NCI-H510A (cell line): ENCODE results near the gene ADD3.

Experiments
- DNase-seq: peaks from one replicate; lab custom pipeline; 2025; lab: John Stamatoyannopoulos, UW

Gene ADD3

DNA sequence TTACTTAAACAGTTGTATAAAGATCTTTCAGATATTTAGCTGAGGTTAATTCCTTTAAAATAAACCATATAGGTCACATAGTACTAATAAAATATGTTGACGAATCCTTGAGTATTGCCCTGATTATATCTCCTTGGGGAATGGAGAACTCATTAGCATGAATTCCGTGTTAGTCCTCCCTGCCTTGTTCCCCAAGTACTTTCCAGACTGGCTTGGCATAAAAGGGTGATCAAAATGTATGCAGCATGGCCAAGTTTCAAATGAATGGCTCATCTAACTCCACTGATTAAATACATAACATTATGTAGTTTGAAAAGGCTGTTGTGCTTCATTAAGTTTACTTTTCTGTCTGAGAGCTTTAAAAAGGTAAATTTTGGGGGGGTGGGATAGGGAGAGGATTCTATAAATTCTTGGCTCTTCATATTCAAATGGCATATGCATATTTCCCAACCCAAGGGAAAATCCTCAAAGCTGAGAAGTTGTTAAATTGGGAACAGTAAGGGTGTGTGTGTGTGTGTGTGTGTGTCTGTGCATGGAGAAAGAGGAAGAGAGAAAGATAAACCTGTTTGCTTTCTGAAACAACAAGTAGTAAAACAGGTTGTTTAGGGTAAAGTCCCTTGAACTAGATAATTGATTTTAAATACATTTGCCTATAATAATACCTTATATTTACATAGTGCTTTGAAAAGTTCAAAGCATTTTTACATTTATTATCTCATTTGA lies 4.8 kb upstream of the ADD3 start:
- DNase-seq: no peak

GRCh38 chr10:110003524-110003885 lies 4.3 kb upstream of the ADD3 start:
- no peak for DNase-seq

- no peak for DNase-seq
Measured at GRCh38 chr10:110005719-110006118, 2.1 kb upstream of the ADD3 start.

DNA sequence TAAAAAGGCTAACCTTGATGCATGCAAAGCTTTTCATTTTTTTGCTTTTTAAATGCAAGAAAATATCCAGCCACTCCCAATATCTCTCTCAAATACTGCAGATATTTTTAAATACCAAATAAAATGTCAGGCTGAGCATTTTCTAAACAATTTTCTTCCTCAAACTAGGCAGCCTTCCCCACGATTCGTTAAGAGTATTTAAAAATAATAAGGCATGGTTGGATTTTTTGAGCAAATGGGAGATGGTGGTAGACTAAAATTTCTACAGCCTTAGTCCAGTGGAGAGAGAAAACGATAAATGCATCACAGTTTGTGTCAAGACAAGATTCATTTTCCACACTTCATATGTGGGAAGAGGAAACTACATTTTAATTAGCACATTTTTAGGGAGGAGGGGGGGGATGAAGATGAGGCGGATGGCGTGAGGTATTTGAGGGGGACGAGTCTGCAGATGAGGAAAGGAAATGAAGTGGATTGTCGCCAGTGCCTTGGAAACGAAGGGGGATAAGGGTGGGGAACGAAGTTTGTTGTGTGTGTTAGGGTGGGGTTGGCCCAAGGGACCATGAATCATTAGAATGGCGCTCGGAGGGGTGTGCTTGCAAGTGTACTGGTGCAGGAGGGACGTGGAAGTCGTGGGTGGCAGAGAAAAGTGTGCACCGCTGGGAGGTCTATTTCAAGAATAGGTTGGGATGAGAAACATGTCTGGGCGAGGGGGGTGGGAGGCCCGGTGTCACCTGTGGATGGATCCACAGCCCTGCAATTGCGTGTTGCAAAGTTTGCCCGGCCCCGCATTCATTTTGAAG lies 1.2 kb upstream of the ADD3 start:
- no peak for DNase-seq

- no peak for DNase-seq
Measured at GRCh38 chr10:110007161-110007700, 553 bp upstream of the ADD3 start.

- DNase-seq: no peak
Measured at GRCh38 chr10:110008518-110009339, 945 bp downstream of the ADD3 start.

- DNase-seq: no peak
Measured at GRCh38 chr10:110009736-110010475, 2.1 kb downstream of the ADD3 start.

GRCh38 chr10:110010486-110011378 lies 2.9 kb downstream of the ADD3 start:
- no peak for DNase-seq

DNA sequence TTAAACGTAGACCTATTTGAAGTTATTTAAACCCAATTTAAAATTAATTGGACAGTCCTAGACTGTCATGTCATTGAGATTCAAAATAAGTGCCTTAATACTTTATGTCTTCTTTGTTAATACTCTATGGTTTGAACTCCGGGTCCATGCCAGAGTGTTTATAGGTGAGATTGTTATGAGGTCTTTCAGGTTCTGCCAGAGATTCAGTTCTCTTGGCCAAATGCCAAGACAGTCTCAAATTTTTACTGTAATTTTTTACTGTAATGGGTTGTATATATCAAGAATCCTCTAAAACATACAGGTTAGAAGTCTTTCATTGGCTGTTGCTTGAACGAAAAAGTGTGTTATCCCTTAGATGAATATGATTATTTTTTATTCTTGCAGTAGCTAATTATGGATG lies 3.9 kb downstream of the ADD3 start:
- DNase-seq: no peak

DNA sequence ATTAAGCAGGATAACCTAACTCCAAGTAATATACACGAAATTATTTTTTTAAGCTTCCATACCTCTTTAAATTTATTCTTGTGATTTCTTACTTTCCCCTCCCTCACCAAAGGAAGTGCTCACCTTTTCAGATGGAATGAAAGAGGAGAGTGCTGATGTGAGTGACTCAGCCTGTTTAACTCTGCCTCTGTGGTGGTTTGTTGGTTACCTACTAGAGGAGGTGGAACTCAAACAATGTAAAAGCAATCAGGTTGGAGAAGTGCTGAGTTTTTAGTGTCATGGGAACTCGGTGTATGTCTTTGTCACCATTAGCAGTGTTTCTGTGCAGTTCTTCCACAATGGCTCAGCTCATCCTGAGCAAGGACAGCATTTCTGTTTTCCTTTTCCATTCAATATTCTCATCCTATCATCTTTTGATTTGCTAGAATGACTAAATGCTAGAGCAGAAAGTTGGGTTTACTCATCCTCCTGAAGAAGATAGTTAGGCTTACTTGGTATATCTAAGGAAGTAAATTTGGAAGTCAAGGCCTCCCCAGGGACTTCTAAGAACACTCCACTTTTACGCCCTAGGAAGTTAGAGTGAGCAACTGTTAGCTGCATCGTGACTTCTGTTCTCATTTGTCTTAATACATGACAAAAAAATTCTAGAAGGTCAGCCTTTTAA lies 6.0 kb downstream of the ADD3 start:
- DNase-seq: no peak

DNA sequence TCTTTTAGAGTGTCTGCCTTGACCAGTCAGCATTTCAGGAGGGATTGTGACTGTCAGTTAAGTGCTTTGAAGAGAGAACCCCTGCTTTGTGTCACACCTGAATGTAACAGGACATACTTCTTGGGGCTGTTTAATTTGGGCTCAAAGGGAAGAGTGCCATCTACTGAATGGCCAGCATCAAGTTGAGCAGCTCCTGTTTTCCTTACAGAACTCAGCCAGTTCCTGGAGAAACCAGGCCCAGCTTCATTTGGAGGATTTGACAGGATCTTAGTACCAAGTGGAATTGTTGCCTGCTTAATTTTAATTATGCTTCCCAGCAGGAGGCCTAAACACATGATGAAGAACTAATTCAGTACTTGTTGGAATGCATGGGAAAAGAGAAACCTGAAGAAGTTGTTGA lies 8.3 kb downstream of the ADD3 start:
- DNase-seq: no peak

- DNase-seq: no peak
Measured at GRCh38 chr10:110017052-110017451, 9.3 kb downstream of the ADD3 start.

- DNase-seq: no peak
Measured at GRCh38 chr10:110017907-110018306, 10.1 kb downstream of the ADD3 start.

DNA sequence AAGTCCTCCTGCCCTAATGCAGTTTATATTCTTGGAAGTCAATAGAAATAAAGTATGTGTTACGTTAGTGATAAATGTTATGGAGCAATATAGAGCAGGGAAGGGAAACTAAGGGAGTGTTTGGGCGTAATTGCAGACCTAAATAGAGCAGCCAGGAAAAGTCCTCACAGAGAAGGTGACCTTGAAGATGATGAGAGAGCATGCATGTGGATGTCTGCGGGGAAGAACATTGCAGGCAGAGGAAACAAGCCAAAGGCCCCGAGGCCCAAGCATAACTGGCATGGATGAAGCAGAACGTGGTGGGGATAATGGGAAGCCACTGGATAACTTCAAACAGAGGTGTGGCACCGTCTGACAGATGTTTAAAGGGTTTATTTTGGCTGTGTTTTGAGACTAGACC lies 12.5 kb downstream of the ADD3 start:
- no peak for DNase-seq

DNA sequence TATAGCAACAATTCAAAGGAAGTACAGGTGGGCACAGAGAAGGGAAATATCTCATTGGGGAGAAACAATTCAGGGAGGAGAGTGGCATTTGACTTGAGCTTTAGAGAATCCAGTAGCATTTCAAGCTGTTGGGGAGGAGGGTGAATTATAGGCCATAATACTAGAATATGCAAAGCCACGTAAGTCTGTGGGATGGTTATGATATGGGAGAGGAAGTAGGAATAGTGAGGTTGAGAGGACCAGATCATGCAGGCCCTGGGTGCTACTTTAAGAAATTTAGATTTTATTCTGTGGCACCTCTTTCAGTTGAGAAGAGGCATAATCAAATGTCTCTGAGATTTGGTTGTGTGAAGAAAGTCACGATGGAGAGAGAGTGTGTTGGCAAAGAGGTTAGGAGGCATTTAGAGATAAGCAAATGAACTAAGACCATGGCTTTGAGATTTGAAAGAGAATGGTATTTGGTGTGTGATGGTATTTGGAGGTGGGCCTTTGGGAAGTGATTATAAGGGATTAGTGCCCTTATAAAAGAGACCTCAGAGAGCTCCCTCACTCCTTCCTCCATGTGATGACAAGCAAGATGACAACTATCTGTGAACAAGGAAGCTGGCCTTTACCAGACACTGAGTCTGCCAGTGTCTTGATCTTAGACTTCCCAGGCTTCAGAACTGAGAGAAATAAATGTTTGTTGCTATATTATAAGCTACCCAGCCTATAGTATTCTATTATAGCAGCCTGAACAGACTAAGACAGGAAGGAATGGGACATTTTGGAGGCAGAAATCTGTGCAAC lies 15.1 kb downstream of the ADD3 start:
- no peak for DNase-seq

GRCh38 chr10:110023785-110024465 lies 16.1 kb downstream of the ADD3 start:
- no peak for DNase-seq

GRCh38 chr10:110029450-110029849 lies 21.7 kb downstream of the ADD3 start:
- no peak for DNase-seq

DNA sequence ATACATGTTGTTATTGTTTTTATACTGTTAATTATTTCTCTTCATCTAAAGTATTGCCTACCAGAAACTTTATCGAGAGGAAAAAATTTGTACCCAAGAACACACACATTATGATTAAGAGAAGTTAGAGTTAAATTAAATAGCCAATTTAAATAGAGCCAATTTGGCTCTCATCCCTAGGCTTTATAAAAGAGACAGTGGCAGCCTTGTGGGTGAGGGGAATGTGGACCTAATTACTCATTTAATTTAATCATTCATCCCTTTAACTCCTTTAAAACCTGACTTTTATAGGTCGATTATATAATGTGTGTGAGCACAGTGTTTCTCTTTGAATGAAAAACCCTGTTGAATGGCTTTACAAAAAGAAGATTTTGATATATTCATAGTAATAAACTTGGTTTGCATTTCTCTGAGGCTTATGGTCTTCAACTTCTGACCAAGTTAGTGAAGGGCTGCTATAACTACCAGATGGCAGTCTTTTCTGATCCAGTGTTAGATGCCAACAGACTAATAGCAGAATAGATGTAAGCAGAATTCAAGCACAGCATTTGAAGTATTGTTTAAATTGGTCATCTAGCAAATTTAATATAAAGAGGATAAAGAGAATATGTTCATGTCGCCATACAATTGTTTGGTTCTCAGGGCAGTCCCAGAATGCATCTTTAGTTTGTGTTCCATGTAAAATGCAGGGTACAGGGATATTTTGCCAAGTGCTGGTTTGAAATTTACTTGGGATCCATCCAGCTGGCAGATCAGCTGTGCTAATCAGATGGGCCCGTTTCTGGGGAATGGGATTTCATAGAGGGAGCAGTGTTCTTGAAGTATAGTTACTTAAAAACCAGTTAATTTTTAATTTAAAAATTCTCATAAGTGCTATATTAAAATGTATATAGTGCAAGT lies 25.3 kb downstream of the ADD3 start:
- DNase-seq: no peak
